ENCODE data around the gene SECTM1.
A peak's percentile ranks its signal among the peaks of the same experiment; 100 is the strongest.

The SECTM1 gene

DNA sequence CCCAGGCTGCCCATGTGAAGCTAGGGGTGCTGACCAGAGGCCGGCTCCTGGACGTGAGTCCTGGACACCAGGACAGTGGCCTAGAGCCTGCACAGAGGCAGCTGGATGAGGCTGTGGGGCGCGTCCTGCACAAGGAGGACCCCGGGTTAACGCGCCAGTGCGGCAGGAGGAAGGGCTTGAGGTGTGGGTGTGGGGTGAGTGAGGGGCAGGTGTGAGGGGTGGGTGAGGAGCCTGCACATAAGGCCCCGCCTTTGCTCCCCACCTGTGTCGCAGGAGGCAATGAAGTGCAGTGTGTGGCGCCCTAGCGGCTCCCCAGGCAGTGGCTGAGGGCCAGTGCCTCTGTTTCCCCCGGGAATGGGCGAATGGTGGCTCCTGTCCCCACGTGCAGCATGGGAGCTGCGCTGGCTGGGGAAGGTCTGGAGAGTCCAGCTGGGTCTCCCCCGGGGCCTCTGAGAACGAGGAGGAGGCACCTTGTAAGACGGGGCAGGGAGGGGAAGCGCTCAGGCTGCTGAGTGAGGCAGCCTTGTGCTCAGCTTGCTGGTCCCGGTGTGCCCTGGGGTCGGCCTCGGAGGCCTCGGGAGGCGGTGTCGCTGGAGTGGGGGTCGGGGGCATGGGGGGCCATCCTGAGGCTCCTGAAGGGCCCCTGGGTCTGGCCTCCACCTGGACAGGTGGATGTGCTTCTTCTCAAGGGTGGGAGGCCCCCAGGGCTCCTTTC, 19.4 kb downstream of the SECTM1 start:
- no peak for DNase-seq

DNA sequence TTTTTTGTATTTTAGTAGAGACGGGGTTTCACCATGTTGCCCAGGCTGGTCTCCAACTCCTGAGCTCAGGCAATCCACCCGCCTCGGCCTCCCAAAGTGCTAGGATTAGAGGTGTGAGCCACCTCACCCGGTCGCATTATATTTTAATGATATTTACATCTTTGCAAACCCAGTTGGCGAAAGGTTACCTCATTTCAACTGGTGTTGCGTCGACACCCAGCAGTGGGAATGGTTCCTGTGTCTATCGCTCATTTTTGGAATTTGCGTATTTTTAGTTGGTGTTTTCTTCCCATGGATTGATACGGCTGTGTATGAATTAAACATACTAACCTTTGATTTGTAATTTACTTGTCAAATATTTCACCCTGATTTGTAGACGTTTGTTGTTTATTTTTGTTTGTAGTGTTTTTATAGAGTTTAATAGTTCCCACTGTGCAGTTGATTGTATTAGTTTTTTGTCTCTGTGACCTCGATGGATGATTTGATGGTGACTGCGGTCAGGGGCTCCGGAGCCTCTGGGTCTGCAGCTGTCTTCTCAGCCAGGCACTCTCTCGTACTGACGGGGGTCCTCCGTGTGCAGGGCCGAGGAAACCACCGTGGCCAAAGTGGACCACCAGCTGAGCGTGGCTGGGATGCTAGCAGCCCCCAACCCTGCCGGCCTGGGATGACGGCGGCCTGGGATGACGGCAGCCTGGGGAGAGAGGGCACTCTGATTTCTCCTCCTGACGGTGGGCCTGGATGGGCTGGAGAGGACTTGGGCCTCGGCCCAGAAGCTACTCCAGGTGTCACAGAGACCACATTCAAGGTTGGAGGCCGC, 20.2 kb downstream of the SECTM1 start:
- no peak for DNase-seq

DNA sequence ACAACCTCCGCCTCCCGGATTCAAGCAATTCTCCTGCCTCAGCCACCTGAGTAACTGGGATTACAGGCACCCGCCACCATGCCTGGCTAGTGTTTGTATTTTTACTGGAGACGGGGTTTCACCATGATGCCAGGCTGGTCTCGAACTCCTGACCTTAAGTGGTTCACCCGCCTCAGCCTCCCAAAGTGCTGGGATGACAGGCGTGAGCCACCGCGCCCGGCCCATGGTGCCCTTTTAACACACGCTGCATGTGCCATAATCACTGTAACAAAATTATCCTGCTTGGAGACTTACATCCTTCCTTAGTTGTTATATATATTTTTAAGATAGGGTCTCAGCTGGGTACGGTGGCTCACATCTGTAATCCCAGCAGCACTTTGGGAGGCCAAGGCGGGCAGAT, 21.6 kb downstream of the SECTM1 start:
- DNase-seq = no peak

DNA sequence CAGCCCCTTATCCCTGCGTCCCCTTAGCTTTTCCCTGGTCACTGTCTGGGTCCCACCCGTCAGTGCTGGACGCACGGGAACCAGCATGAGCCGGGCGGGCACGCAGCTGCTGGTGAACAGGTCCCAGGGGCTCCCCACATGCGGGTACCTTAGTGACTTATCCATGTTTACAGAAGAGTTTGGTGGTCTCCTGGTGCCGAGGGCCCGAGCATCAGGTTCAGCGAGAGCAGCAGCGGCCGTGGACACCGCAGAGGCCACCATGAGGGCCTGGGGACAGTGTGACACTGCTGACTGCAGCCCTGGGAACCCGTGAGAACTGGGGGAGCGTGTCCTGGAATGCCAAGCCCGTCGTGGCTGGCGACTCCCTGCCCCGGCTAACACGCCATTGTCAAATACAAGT, 22.7 kb downstream of the SECTM1 start:
- DNase-seq = no peak

DNA sequence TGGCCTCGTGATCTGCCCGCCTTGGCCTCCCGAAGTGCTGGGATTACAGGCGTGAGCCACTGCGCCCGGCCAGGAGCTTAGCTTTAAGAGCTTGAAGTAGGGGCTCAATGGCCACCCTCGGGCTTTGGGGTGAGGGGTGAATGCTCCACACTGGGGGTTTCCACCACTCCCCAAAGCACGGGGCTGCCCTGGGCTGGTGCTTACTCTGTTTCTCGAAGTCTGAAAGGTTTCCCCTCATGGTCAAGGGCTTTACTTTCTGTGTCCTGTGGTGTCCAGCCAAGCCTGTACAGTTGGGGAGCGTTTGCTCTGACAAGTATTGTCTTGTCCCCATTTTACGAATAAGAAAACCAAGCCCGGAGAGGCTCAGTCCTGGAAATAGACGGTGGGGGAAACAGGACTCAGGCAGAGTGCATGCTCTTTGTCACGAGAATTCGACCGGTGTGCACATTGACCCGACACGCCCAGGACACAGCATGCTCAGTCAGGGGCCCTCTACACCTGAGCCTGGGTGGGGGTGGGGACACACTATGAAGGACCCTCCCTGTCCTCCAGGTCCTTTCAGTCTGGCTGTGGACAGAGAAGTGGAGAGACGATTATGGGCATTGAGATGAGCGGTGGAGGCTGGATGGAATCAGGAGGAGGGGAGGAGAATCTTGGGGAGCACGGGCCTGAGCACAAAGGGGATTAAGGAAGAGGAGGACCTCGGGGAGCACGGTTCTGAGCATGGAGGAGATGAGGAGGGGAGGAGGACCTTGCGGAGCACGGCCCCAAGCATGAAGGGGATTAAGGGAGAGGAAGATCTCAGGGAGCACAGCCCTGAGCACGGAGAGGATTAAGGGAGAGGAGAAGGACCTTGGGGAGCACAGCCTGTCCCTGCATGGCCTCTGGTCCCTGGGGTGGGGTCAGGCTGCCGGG, 23.7 kb downstream of the SECTM1 start:
- no peak for DNase-seq

DNA sequence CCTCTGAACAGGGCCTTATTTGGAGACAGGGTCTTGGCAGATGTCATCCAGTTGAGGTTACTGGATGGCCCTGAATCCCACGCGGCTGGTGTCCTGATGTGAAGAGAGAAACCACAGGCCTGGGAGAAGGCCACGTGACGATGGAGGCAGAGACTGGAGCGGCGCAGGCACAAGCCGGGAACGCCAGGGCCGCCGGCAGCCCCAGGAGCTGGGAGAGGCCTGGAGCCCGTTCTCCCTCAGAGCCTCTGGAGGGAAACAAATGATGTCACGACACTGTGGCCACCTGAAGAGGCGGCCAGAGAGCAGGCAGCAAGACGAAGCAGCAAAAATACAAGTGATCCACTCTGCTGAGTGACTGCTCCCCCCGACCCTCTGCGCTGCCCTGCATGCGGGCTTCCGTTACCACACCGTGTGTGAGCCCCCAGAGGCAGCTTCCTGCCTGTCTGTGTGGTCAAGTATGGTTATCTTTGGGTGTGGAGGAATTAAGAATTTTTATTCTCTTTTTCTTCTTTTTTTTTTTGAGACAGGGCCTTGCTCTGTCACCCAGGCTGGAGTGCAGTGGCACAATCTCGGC, 27.8 kb downstream of the SECTM1 start:
- no peak for DNase-seq

DNA sequence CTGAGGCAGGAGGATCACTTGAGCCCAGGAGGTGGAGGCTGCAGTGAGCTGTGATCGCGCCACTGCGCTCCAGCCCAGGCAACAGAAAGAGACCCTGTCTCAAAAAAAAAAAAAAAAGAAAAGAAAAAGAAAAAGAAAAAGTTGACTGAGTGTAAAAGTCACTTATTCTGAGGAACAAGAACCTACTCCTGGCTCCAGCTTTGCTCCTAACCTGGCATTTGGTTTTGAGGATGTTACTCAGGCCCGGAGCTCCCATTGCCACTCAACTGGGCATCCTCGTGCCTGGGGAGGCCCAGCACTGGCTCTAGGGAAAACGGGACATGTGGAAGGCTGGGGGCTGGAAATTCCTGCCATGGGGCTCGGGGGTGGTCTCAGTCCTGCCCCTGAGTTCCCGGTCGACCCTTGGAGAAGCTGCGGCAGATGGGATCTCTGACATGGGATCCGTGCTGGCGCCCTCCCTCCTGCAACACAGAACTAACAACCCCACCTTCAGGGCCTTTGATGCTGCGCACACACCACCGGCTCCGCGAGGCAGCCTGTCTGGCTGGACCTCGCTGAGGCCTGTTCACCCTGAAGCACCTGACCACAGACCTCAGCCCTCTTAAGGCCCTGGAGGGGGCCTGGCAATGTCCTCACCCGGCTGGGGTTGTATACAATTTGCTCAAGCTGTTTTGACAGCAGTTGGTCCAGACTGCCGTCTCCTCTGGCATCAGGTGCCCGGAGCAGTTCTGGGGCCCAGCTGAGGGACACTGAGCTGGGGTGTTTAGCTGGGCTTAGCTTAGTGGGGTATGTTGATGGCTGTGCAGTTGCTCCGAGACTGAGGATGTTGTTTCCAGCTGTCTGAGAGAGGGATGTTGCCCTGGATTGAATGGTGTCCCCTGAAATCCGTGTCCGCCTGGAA, 28.5 kb downstream of the SECTM1 start:
- peak; percentile 56 for DNase-seq

DNA sequence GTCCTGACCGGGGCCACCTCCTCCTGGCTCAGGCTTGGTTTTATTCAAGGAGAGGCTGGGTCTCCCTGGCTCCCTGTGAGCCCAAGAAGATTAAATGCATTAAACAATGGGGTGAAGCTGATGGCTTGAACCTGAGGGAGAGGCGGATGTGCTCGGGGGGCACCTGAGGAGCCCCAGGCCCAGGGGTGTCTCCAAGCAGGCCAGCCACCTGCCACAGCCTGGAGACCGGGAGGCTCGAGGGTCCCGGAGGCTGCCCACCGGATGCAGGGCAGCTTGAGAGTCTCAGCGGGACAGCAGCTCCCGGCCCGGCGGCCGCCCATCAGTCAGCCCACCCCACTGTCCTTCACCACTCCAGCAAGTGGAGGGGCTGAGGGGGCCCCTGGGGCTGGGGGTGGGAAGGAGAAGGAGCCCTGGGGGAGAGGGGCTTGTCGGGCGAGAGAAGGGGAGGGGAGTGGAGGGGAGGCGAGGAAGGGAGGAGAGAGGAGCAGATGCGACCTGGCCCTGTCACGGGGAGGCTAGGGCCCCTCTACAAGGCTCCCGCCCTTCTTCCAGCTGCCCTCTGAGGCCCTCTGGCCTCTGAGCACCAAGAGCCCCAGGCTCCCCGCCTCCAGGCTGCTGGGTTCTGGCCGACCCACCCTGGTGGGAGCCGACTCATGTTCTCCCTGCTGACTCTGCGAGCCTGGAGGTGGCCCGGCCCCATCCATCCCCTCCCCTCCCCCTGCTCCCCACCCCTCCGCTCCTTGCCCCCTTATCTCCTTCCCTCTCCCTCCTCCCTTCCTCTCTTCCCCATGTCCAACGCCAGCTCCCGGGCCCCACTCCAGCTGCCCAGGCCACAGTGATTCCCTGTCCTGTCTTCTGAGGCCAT, 29.4 kb downstream of the SECTM1 start:
- DNase-seq = peak; percentile 47

DNA sequence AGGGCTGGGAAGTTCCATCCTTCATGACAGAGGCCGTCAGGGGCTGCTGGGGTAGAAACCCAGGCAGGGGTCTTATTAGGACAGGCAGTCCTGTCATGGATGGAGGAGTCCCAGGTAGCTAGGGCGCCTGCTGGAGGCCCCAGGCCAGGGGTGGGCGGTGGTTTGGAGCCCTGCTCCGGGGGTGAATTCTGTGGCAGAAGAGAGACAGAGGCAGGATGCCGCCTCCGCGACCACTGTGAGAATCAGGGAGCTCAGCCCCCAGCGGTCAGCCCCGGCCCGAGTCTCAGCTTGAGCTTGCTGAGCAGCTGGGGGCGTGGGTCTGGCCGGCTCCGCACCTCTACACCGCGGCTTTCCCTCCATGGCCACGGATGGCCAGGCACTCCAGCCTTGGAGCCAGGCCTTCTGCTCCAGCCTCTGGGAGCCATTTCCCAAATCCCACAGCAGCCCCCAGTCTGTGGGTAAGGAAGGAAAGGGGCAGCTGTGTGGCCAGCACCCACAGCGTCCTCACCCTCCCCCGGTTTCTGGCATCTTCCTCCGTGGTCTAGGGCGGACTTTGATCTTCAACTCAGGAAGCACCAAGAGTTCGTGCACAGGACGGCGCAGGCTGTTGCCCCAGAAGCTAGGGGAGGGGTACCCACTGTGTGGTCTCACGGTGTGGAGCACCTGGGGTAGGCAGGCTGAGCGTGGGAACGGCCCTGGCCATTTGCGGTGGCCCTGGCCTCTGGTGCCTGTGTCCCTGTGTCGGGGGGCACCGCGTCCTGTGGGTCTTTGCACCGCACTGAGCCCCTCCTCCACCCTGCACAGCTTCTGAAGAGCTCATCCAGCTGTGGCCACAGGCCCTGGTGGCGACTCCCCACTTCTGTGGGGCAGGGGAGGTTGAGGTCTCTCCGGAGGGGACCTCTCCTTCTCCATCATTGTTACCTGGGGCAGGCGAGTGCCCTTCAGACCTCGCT, 30.3 kb downstream of the SECTM1 start:
- DNase-seq = no peak

DNA sequence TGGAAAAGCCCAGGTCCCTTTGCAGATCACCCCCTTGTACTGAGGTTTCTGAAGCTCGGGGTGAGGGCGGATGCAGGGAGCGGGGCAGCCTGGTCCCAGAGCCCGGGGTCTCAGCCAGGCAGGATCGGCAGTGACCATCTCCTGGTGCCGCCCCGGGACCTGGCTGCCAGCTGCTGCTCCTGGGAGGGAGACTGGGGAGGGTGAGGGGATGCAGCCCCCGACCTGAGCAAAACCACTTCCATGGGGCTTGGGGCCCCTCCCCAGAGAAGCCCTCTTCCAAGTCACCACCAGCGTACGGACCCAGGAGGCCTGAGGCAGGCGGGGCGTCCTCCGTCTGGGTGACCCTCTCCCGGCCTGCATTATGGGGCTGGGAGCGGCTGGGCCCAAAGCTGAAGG, 31.0 kb downstream of the SECTM1 start:
- no peak for DNase-seq

DNA sequence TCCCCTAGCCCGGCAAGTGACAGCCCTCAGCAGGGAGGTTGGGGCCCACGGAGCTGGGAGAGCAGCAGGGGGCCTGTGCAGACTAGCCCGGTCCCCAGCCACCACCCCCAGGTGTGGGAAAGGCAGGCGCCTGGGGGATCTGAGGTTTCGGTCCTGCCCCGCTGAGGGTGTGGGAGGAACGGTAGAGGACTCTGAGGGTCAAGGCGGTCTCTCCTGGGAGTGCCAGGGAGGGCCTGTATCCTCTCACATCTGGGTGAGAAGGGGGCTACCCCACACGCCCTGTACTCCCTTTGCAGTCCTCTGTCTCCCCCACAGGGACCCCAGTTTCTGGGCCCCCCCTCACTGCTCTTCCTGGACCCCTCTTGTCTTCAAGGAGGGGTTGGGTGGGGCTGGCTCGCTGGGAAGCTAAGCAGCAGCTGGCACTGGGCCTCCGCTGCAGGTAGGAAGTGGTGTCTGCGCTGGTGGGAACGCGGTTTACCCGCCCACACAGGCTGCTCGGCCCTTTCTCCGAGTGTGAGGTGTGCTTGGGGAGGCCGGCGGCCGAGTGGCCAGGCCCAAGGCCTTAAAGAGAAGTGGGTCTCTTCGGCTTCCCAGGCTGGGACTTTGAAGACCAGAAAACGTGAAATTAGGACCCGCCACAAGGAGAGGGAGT, 31.5 kb downstream of the SECTM1 start:
- DNase-seq = no peak

DNA sequence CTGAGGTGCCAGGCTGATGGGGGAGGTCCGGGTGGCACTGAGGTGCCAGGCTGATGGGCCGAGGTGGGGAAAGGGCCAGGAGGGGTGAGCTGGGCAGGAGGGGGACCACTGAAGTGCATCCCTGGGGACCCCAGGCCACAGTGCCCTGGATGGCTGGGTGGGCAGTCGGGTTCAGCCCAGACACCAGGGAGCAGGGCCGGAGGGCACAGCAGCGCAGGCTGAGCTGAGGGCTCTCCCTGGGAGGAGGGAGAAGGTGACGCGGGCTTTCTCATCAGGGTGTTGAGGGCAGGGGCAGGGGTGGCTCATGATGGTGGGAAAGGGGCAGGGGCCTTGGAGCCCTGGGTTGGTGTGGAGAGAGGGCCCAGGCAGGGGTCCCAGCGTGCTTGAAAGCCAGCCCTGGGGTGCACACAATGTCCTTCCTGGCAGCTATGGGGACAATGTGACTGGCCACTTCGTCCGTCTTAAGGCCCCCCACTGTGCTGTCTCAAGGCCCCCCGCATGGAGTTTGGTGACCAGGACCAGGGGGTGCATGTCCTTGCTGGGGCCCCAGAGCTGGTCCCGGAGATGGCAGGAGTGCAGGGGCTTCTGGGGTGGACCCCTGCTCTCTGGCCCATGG, 32.2 kb downstream of the SECTM1 start:
- DNase-seq = no peak

DNA sequence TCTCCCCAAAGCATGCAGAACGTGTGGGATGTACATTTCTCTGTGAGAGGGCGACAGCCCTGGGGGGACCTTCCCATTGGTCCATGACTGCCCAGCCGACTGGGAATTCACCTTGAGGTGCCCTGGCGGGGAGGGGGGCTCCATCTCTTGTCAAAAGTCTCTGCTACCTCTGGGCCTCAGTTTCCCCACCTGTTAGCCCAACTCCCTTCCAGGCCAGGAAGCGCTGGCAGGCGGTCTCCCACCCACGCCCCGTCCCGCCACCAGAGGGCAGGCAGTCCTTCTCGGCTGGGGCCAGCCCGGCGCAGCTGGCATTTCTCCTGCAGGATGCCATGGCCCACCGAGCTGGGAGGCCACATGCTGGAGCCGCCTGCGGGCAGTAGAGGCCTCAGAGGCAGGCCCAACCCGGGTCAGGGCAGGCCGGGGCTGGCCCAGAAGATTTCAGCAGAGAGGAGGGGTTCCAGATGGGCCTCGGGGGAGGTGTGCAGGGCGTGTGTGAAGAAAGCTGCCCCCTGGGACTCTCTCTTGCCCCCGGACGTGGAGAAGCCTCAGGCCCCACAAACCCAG, 32.8 kb downstream of the SECTM1 start:
- peak; percentile 61 for DNase-seq

DNA sequence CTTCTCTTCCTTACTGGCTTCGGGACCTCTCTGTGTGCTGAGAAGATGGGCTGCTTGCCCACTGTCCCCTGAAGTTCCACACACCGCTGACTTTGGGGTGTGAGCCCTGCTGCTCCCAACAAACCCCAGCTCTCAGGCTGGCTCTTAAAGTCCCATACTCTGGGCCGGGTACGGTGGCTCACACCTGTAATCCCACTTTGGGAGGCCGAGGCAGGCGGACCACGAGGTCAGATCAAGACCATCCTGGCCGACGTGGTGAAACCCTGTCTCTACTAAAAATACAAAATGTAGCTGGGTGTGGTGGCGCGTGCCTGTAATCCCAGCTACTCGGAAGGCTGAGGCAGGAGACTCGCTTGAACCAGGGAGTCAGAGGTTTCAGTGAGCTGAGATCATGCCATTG, 33.3 kb downstream of the SECTM1 start:
- DNase-seq = no peak

DNA sequence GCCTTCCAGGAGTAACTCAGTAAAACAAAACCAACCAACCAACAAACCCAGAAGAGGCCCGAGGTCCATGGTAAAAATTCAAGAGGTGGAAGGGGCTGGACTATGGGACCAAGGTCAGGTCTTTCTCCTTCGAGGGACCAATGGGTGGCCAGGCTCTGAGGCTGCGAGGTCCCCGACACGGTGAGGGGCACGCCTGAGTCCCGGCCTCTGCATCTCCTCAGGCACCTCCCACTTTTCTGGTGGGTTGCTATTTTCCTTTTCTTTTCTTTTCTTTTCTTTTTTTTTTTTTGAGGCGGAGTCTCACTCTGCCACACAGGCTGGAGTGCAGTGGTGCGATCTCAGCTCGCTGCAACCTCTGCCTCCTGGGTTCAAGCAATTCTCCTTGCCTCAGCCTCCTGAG, 34.1 kb downstream of the SECTM1 start:
- no peak for DNase-seq

DNA sequence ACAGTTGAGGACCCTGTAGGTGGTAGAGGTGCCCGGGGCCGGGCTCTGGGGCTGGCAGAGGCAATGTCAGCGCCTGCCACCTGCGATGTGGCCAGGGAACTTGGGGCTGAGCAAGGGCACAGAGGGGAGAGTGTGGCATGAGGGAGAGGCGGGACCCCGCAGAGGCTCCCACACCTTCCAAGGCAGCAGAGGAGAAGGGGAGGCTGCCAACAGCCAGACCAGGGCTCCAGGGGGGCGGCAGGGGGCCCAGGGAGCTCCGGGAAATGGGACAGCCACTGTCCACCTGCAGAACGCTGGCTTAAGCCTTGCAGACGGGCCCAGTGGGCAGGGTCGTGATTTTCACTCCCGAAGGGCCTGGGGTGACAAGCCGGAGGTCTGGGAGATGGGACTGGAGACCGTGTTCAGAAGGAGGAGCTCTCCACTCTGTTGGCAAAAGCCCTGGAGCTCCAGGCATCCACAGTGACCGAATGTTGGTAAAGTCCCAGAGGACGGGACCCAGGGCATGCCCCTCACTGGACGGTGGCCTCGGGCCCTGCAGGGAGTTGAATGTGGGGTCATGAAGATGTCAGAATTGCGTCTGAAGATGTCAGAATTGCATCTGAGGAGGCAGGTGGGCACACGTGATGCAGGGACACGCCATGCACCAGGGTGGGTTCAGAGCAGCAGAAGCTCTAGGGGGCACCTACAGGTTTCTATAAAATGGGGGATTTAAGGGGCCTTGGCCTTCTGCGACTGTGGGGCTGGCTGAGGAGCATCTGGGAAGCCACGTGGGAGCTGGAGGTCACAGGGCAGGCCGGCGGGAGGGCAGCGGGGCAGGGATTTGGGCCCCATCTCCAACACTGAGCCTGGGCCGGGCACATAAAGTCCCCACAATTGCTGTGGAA, 34.8 kb downstream of the SECTM1 start:
- DNase-seq = no peak

Measured in retina (tissue), 1 donor.